Mucosa of rectum (tissue), 2 donors: ENCODE data around the gene ERFE.

Source experiments
- H3K27ac ChIP-seq, 2 donors: one replicate each; pipeline ENCODE4 v1.7.0; 2013; ENCODE audit warnings: inconsistent platforms in 2 of 2, low read depth in 2 of 2, low read length in 2 of 2
- H3K27me3 ChIP-seq, 2 donors: one replicate each; pipeline ENCODE4 v1.7.0; 2013; ENCODE audit warnings: low read length in 2 of 2; ENCODE audit not compliant: control insufficient read depth in 2 of 2, insufficient read depth in 2 of 2
- H3K36me3 ChIP-seq, 2 donors: one replicate each; pipeline ENCODE4 v1.7.0; 2013; ENCODE audit warnings: low read length in 2 of 2; ENCODE audit not compliant: control insufficient read depth in 2 of 2, insufficient read depth in 2 of 2
- H3K4me1 ChIP-seq, 2 donors: one replicate each; pipeline ENCODE4 v1.7.0; 2013; ENCODE audit warnings: low read length in 2 of 2, mild to moderate bottlenecking in 1 of 2; ENCODE audit not compliant: control insufficient read depth in 2 of 2, insufficient read depth in 2 of 2
- H3K4me3 ChIP-seq, 2 donors: one replicate each; pipeline ENCODE4 v1.7.0; 2013; ENCODE audit warnings: low read length in 2 of 2
- H3K9ac ChIP-seq, 2 donors: one replicate each; pipeline ENCODE4 v1.7.0; 2013; ENCODE audit warnings: low read length in 2 of 2, low read depth in 1 of 2, mild to moderate bottlenecking in 1 of 2
- H3K9me3 ChIP-seq, 2 donors: one replicate each; pipeline ENCODE4 v1.7.0; 2013; ENCODE audit warnings: low read length in 2 of 2; ENCODE audit not compliant: control insufficient read depth in 2 of 2
- donor health status: healthy.
- donor health status: Normal muscosa, but diverticular disease.

The ERFE gene

GRCh38 chr2:238163481-238164198 lies 4.9 kb downstream of the ERFE start:
- Histone ChIP-seq H3K36me3 (peaks cover 1 to 5% of the 10 kb centered on the region in 2 donors), H3K27me3 (peaks cover 7 to 19% of the 10 kb centered on the region in 2 donors), H3K9me3 (no peaks in the 10 kb centered on the region), H3K27ac (no peak overlapping the region), H3K9ac (no peak overlapping the region), H3K4me1 (peaks cover 0 to 2% of the 10 kb centered on the region in 2 donors), H3K4me3 (no peak overlapping the region)

GRCh38 chr2:238164906-238165287 lies 6.1 kb downstream of the ERFE start:
- Histone ChIP-seq H3K27me3 (peaks cover 4 to 11% of the 10 kb centered on the region in 2 donors), H3K4me3 (no peak overlapping the region)

GRCh38 chr2:238165288-238165921 lies 6.6 kb downstream of the ERFE start:
- Histone ChIP-seq H3K4me1 (no peaks in the 10 kb centered on the region), H3K27ac (no peak overlapping the region), H3K9ac (no peak overlapping the region), H3K9me3 (no peaks in the 10 kb centered on the region), H3K27me3 (peaks cover 2 to 8% of the 10 kb centered on the region in 2 donors), H3K4me3 (no peak overlapping the region), H3K36me3 (peaks cover 12 to 19% of the 10 kb centered on the region in 2 donors)

More at GRCh38 chr2:238164906-238165287, 6.1 kb downstream of the ERFE start:
- Histone ChIP-seq H3K27ac (no peak overlapping the region), H3K9ac (no peak overlapping the region), H3K36me3 (peaks cover 11 to 15% of the 10 kb centered on the region in 2 donors), H3K9me3 (no peaks in the 10 kb centered on the region), H3K4me1 (peaks cover 0 to 2% of the 10 kb centered on the region in 2 donors)

GRCh38 chr2:238166391-238167343 lies 7.9 kb downstream of the ERFE start:
- no peak overlapping the region for H3K27ac ChIP-seq
- H3K27me3 ChIP-seq = peaks cover 2 to 8% of the 10 kb centered on the region in 2 donors
- H3K9ac ChIP-seq = no peak overlapping the region
- no peak overlapping the region for H3K4me3 ChIP-seq
- H3K9me3 ChIP-seq = no peaks in the 10 kb centered on the region
- no peaks in the 10 kb centered on the region for H3K4me1 ChIP-seq
- peaks cover 19 to 24% of the 10 kb centered on the region in 2 donors for H3K36me3 ChIP-seq

- Histone ChIP-seq H3K9me3 (no peaks in the 10 kb centered on the region), H3K4me3 (no peak overlapping the region), H3K9ac (no peak overlapping the region), H3K27ac (no peak overlapping the region), H3K27me3 (peaks cover 2 to 8% of the 10 kb centered on the region in 2 donors), H3K36me3 (peaks cover 22 to 28% of the 10 kb centered on the region in 2 donors), H3K4me1 (no peaks in the 10 kb centered on the region)
Observed at GRCh38 chr2:238167344-238167715, 8.6 kb downstream of the ERFE start.

- peaks cover 26 to 32% of the 10 kb centered on the region in 2 donors for H3K36me3 ChIP-seq
- H3K4me1 ChIP-seq = no peaks in the 10 kb centered on the region
- no peak overlapping the region for H3K4me3 ChIP-seq
- H3K9me3 ChIP-seq = no peaks in the 10 kb centered on the region
- no peak overlapping the region for H3K9ac ChIP-seq
- H3K27ac ChIP-seq = no peak overlapping the region
- H3K27me3 ChIP-seq = peaks cover 2 to 6% of the 10 kb centered on the region in 2 donors
Observed at GRCh38 chr2:238167761-238168160, 9.0 kb downstream of the ERFE start.

- Histone ChIP-seq H3K36me3 (peaks cover 33 to 38% of the 10 kb centered on the region in 2 donors), H3K27ac (no peak overlapping the region), H3K4me1 (no peaks in the 10 kb centered on the region), H3K4me3 (no peak overlapping the region), H3K27me3 (peaks cover 0 to 2% of the 10 kb centered on the region in 2 donors), H3K9me3 (no peaks in the 10 kb centered on the region), H3K9ac (no peak overlapping the region)
Observed at GRCh38 chr2:238168196-238169047, 9.7 kb downstream of the ERFE start.

GRCh38 chr2:238169048-238169707 lies 10.4 kb downstream of the ERFE start:
- peaks cover 0 to under 1% of the 10 kb centered on the region in 2 donors for H3K4me1 ChIP-seq
- H3K36me3 ChIP-seq = peaks cover 38 to 39% of the 10 kb centered on the region in 2 donors
- no peak overlapping the region for H3K4me3 ChIP-seq
- peak overlapping the region in 1 of 2 donors; percentile 7 for H3K27ac ChIP-seq
- H3K27me3 ChIP-seq = peaks cover 0 to 2% of the 10 kb centered on the region in 2 donors
- H3K9me3 ChIP-seq = no peaks in the 10 kb centered on the region
- H3K9ac ChIP-seq = no peak overlapping the region

GRCh38 chr2:238169708-238170251 lies 11.0 kb downstream of the ERFE start:
- no peaks in the 10 kb centered on the region for H3K27me3 ChIP-seq
- H3K4me1 ChIP-seq = peaks cover 0 to 4% of the 10 kb centered on the region in 2 donors
- H3K9ac ChIP-seq = no peak overlapping the region
- H3K27ac ChIP-seq = peak overlapping the region in 1 of 2 donors; percentile 7
- H3K4me3 ChIP-seq = no peak overlapping the region
- peaks cover 39 to 41% of the 10 kb centered on the region in 2 donors for H3K36me3 ChIP-seq
- H3K9me3 ChIP-seq = no peaks in the 10 kb centered on the region
